GM18498 (cell line): ENCODE measurements around the gene OR7C1.
"Not testable (repeated sequence)": the region's sequence is repeated elsewhere in the genome, so short reads cannot be mapped to it uniquely, and the experiment has no call there.

Experiments
- ATAC-seq: cut with Tn5 transposase; IDR thresholded peaks from one replicate; pipeline ENCODE4 v1.9.1; 2021; ENCODE audit warnings: mild to moderate bottlenecking, moderate library complexity; ENCODE audit not compliant: unreplicated experiment

The OR7C1 gene

DNA sequence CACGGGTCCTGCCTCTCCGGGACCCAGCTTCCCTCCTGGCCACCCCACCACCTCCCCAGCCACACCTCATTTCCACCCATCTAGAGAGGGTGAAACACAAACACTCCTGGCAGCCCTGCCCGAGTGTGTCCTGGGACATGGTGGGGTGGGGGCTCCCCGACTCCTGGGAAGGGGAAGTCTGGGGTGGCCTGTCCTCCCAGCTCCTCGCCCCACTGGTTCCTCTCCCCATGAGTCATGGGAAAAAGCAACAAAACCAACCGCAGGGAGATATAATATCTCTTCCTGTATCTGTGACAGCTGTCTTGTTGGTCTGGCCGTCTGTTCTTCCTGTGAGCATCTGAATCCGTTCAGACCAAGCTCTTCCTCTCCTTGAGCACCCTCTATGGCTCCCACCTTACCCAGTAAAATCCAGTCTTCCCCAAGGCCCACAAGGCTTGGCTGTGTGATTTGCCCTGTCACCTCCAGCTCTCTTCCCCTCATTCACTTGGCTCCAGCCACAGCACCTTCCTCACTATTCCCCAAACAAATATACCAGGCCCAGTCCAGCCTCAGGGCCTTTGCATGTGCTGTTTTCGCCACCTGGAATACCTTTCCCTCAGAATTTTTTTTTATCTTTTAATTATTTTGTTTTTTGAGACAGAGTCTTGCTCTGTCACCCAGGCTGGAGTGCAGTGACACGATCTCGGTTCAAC, 49.7 kb downstream of the OR7C1 start:
- not testable (repeated sequence) for ATAC-seq

DNA sequence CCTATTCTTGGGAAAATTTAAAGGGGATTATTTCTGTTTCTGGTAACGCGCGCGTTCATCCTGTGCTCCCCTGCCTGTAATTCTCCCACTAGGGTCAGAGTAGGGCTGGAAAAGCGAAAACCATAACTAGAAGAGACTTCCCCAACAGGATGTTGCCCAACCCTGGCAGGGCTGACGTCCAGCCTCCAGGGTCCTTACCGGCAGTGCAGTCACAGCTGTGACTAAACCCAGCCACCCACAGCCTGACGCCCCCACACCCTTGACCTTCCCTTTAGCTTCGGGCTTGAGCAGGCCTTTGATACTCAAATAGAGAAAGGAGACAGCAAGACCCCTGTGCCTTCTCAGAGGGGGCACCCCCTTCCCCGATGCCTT, 50.3 kb downstream of the OR7C1 start:
- ATAC-seq, result not testable (repeated sequence)

DNA sequence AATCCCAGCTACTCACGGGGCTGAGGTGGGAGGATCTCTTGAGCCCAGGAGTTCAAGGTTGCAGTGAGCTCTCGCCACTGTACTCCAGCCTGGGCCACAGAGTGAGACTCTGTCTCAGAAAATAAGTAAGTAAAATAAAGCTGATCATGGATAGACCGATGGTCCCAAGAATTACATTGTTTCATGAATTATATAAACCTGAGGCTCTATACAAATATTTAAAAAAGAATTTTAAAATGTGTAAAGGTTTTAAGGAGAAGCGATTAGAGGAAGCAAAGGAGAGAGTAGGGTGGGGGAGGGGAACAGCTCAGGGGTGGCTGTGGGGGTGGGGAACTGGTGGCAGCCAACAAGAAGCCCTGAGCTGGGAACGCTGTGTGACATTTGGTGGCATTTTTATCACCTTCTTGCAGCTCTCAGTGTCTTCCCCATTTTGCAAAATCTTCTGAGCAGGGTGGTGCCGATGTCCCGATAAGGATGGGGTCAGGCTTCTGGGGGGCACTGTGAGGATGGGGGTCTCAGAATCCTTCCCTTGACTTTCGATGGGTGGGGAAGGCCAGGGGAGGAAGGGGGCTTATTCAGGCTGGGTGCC, 51.5 kb downstream of the OR7C1 start:
- ATAC-seq, result not testable (repeated sequence)

DNA sequence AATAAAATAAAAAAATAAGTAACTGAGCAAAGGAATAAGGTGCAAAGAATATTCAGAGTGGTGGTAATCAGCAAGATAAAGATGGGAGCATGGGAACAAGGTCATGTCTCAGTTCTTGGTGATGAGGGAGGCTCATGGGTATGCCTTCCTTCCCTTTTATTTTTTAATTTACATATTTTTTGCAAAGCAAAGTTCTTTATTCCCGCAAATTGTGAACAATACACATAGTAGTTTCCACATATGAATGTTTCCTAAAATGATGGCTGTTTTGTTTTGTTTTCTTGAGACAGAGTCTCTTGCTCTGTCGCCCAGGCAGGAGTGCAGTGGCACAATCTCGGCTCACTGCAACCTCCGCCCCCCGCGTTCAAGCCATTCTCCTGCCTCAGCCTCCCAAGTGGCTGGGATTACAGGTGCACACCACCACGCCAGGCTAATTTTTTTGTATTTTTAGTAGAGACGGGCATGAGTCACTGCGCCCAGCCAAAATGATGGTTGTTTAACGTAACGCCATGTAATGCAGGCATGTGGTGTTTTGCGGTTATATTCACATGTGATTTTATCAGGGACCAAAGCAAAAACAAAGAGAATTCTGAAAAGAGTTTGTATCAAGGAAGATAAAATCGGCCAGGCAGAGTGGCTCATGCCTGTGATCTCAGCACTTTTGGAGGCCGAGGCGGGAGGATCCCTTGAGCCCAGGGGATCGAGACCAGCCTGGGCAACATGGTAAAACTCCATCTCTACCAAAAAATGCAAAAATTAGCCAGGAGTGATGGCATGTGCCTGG, 52.2 kb downstream of the OR7C1 start:
- ATAC-seq, result no peak

DNA sequence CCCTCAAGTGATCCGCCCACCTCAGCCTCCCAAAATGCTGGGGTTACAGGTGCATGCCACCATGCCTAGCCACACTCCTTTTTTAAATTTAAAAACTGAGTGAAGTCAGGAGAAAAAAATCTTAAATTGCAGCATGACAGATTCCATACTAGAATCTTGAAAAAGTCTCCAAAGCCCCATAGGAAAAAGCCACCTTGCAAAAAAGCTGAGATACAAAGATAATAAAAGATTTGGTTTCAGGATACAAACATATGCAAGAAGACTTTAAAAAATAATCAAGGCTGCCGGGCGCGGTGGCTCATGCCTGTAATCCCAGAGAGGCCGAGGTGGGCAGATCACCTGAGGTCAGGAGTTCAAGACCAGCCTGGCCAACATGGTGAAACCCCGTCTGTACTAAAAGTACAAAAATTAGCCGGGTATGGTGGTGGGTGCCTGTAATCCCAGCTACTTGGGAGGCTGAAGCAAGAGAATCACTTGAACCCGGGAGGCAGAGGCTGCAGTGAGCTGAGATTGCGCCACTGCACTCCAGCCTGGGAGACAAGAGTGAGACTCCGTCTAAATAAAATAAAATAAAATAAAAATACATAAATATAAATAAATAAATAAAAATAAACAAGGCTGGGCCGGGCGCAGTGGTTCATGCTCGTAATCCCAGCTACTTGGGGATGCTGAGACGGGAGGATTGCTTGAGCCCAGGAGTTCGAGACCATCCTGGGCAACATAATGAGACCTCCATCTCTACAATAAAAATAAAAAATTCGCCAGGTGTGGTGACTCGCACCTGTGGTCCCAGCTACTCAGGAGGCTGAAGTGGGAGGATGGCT, 53.1 kb downstream of the OR7C1 start:
- not testable (repeated sequence) for ATAC-seq

DNA sequence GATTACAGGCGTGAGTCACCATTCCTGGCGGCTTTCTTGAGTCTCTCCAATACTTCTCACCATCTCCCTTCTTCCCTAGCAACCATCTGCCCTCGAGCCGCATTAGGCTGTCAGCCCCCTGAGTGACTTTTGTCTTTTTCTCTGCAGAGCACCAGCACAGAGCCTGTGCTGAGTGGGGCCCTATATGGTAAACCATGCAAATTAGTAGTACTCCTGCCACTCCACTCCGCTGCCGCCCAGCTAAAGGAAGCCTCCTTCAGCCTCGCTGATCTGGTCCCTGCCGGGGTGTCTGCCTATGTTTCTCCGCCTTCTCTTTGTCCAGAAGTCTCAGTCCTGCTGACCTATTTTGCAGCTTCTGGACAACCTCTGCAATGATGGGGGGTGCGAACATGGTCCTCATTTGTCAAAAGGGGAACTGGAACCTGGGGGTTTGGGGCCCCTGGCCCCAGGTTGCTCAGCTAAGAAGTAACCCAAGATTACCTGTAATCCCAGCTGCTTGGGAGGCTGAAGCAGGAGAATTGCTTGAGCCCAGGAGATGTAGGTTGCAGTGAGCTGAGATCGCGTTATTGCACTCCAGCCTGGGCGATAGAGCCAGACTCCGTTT, 54.3 kb downstream of the OR7C1 start:
- ATAC-seq, result not testable (repeated sequence)

DNA sequence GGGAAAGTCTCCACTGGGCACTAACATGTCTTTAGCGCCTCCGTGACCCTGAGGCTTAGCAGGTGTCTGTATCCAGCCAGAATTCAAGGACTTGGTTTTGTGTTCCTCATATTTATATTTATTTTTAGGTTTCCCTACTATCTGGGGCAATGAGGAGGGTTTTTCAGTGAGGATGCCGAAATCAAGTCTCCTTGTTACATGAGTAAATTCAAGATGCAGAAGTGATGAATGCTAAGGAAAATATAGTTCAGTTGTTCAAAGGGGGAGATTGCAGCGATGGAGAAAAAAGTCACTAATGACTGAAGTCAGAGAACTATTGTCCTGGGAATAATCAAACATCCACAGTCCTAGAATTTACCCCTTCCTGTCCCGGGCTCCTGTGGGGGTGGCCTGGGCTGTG, 55.8 kb downstream of the OR7C1 start:
- no peak for ATAC-seq

DNA sequence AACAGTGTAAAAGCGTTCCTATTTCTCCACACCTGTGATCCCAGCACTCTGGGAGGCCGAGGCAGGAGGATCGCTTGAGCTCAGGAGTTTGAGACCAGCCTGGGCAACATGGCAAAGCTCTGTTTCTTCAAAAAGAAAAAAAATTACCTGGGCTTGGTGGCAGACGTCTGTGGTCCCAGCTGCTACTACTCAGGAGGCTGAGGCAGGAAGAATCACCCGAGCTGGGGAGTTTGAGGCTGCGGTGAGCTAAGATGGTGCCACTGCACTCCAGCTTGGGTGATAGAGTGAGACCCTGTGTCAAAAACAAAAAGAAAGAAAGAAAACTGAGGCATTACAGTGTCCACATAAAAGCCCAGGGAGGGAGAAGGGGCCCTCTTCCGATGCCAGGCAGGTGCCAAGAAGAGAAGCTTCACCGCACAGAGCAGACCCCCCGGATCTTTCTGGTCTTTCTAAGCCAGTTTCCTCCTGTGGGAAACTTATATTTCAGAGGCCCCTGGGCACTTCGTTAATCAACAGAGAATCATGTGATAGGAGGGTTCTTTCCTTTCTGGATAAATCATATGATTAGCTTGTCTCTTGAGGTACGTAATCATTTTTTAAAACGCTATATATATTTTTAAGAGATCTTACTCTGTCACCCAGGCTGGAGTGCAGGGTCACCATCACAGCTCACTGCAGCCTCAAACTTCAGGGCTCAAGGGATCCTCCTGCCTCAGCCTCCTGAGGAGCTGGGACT, 56.7 kb downstream of the OR7C1 start, which contains the start of gene ADGRE2:
Gene ADGRE2 (minus strand): TSS at position 451 of the 736 bp plus-strand sequence. CDS start 1,804 bp downstream, outside the sequence.
- not testable (repeated sequence) for ATAC-seq

DNA sequence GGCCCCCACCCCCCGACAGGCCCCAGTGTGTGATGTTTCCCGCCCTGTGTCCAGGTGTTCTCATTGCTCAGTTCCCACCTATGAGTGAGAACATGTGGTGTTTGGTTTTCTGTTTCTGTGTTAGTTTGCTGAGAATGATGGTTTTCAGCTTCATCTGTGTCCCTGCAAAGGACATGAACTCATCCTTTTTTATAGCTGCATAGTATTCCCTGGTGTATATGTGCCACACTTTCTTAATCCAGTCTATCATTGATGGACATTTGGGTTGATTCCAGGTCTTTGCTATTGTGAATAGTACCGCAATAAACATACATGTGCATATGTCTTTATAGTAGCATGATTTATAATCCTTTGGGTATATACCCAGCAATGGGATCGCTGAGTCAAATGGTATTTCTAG, 57.3 kb downstream of the OR7C1 start:
- not testable (repeated sequence) for ATAC-seq

DNA sequence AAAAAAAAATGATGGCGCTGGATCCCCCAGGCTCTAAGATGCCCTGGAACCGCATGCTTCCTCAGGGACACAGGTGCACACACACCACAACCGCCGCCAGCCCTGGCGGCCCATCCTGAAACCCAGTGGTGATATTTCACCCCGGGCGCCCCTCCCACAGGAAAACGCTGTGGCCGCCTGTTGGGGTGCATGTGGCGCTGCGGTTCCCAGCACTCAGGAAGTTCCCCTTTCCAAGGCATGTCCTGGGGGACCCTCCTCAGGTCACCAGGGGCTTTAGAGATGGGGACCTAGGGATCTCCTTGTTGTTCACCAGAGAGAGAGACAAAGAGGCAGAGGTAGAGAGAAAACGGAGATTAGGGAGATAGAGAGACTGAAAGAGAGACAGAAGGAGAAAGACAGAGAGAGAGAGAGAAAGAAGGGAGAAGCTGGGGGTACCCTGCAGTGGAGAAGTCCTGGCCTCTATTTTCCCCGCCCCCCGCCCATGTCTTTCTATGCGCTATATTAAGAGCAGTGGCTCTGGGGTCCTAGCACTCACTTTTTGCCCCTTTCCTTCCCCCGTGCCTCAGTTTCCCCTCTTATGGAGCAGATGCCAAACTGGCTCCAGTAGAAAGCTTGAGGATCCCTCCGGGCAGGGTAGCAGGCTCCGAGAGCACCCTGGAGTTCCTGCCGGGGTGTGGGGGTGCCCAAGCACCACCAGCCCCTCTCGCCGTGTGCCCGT, 59.0 kb downstream of the OR7C1 start:
- no peak for ATAC-seq

DNA sequence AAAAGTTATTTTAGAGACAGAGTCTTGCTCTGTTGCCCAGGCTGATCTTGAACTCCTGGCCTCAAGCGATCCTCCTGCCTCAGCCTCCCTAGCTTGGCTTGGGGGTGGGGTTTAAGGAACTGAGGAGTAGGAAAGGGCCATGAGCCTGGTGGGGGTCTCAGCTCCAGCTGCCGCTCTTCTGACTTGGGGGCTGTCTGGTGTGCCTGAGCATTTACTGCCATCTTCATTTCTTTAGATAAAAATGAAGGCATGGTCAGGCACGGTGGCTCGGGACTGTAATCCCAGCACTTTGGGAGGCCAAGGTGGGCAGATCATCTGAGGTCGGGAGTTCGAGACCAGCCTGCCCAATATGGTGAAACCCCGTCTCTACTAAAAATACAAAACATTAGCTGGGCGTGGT, 59.7 kb downstream of the OR7C1 start:
- not testable (repeated sequence) for ATAC-seq

DNA sequence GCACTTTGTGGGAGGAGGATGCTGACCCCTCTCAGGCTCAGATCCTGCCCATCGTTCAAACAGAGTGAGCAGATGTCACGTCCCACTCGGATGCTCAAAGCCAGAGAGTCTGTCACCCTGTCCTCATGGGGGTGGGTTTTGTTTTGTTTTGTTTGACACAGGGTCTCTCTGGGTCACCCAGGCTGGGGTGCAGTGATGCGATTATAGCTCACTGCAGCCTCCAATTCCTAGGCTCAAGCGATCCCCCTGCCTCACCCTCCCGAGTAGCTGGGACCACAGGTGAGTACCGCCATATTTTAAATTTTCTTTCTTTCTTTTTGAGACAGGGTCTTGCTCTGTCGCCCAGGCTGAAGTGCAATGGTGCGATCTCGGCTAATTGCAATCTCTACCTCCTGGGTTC, 60.6 kb downstream of the OR7C1 start:
- no peak for ATAC-seq

DNA sequence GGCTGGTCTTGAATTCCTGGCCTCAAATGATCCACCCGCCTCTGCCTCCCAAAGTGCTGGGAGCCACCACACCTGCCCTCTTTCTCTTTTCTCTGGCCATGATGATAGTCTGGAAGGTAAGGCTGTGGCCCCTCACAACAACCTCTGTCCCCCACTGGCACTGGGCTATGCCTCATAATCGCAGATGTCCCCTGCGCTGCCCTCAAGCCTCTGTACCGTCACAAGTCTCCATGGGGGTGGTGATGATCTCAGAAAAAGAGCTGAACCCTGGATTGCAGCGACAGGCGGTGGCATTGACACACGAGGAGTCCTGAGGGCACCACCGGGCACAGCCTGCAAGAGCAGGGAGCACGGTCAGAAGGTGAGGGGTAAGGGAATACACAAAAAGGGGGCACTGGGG, 61.3 kb downstream of the OR7C1 start:
- not testable (repeated sequence) for ATAC-seq

DNA sequence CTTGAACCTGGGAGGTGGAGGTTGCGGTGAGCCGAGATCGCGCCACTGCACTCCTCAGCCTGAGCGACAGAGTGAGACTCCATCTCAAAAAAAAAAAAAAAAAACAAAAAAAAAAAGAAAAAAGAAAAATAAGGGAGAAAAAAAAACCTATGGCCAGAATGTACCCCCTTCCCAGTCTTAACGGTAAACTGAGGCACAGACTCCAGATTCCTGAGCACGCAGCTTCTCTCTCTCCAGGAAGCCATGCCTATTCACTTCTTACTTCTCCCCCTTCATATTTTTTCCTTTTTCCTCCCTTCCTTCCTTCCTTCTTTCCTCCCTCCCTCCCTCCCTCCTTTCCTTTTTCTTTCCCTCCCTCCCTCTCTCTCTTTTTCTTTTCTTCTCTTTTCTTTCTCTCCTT, 62.0 kb downstream of the OR7C1 start:
- ATAC-seq, result no peak

DNA sequence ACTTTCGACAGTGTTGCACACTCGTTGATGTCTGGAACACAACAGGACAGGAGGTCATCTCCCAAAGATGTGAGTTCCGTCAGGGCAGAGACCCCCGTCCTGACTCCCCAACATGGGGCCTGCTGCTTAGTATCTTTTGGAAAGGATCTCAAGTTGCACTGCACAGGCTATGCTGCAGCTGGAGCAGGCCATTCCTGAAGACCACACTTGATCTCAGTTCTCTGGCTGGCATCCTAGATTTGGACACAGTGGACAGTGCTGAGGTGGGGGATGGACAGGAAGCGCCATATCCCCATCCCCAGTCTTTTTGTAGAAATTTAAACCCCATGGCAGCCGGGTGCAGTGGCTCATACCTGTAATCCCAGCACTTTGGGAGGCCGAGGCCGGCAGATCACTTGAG, 62.5 kb downstream of the OR7C1 start:
- no peak for ATAC-seq

DNA sequence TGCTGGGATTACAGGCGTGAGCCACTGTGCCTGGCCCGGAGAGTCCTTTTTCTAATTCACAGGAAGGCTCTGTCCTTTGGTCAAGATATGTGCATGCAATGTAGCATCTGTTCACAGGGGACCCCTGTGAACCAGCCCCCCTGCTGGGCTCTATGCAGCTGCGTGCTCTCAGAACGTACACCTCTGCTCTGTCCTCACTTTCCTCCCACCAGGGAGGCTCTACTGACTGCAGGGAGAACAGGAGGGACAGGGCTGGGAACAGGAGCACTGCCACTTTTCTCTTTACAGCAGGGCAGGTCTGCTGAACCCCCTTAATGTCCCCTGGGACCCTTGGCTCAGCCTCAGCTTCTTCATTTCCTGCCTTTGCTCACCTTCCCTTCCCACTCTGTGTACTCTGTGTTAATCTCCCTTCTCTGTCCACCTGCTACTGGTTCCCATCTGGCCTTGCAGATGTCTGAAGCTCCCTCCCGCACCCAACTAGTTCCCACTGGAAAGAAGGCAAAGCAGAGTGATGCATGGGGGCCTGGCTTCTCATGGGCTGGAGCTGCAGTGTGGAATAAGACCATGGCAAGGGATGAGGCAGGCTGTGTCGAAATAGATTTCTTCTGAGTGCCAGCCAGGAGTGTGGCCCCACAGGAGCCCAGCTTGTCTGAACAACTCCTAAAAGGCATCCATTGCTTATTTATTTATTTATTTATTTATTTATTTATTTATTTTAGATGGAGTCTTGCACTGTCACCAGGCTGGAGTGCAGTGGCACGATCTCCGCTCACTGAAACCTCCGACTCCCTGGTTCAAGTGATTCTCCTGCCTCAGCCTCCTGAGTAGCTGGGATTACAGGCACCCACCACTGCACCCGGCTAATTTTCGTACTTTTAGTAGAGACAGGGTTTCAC, 63.8 kb downstream of the OR7C1 start:
- no peak for ATAC-seq

DNA sequence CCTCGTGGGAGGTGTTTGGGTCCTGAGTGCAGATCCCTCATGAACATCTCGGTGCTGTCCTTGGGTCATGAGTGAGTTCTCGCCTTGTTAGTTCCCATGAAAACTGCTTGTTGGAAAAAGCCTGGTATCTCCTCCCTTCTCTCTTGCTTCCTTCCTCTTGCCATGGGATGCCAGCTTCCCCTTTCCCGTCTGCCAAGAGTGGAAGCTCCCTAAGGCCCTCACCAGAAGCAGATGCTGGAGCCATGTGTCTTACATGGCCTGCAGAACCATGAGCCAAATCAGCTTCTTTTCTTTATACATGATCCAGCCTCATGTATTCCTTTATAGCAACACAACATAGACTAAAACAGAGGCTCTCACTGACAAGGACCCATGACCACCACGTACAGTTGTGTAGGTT, 64.8 kb downstream of the OR7C1 start:
- ATAC-seq, result no peak

DNA sequence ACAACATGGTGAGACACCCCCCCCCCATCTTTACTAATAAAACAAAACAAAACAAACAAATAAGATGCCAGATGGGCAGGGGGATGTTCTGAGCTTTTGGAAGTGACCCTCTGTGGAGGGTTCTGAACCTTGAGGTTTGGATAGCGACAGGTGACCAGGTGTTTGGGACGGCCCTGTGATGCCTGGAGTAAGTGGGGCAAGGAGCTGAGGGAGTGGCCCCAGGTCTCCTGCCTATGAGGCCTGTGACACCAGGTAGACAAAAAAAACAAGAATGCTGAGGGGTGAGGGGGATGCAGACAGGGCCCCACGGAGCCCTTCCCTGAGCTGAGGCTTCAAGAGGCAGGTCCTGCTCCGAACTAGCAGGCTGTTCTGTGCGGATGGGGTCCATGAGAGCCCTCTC, 65.8 kb downstream of the OR7C1 start:
- ATAC-seq, result no peak
